GM12892 (cell line): Measurements from ENCODE around the gene ECHDC3.

Experiments
- POLR2A ChIP-seq: IDR thresholded peaks from 2 replicates; pipeline ENCODE4 v1.6.1; 2011; ENCODE audit warnings: low read depth, low read length, control low read depth
- POLR2AphosphoS5 ChIP-seq: IDR thresholded peaks from 2 replicates; pipeline ENCODE4 v1.6.1; 2011; ENCODE audit warnings: low read depth, low read length, control low read depth
- TAF1 ChIP-seq: IDR thresholded peaks from 2 replicates; pipeline ENCODE4 v1.6.1; 2011; ENCODE audit warnings: low read depth, mild to moderate bottlenecking, control low read depth, low read length, borderline replicate concordance

DNA sequence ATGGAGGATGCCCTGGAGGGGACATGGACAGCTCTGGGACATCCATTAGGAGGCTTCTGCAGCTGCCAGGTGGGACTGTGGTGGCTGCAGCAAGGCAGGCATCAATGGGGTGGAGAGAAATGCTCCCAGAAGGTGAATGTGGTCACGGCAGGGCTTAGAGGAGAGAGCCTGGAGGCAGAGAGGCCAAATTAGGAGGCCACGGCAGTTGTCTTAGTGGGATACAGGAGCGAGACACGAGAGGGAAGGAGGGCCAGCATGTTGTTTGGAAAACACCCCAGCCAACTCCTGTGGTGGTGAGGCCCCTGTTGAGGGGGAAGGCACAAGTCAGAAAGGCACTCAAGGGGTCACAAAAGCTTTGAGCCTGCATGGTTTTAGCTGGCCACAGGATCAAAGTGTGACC is 14.6 kb upstream of the ECHDC3 start:
- TF ChIP-seq POLR2A (no peak), POLR2AphosphoS5 (no peak), TAF1 (no peak)
